Trophoblast cell (in vitro differentiated cells and primary cell): ENCODE data around the gene NRP2.

ENCODE experiments used
- DNase-seq, 2 donors: peaks; one replicate each; pipeline ENCODE4 v3.0.0-alpha.2; 2016
- H2AFZ ChIP-seq: 2 replicates; pipeline ENCODE4 v1.6.1; 2013; ENCODE audit warnings: low read length, moderate library complexity, mild to moderate bottlenecking; ENCODE audit not compliant: insufficient read depth, poor library complexity
- H2AK5ac ChIP-seq: 2 replicates; pipeline ENCODE4 v1.6.1; 2013; ENCODE audit warnings: mild to moderate bottlenecking, low read length
- H2BK120ac ChIP-seq: 2 replicates; pipeline ENCODE4 v1.6.1; 2013; ENCODE audit warnings: low read length, mild to moderate bottlenecking, moderate library complexity; ENCODE audit not compliant: insufficient read depth, poor library complexity
- H2BK12ac ChIP-seq: 2 replicates; pipeline ENCODE4 v1.6.1; 2013; ENCODE audit warnings: mild to moderate bottlenecking, low read length, moderate library complexity
- H2BK5ac ChIP-seq: 2 replicates; pipeline ENCODE4 v1.6.1; 2013; ENCODE audit warnings: low read length, low read depth, moderate library complexity, mild to moderate bottlenecking; ENCODE audit not compliant: poor library complexity
- H3K14ac ChIP-seq: 2 replicates; pipeline ENCODE4 v1.6.1; 2013; ENCODE audit warnings: mild to moderate bottlenecking, low read length
- H3K18ac ChIP-seq: 2 replicates; pipeline ENCODE4 v1.6.1; 2013; ENCODE audit warnings: mild to moderate bottlenecking, low read length
- H3K23ac ChIP-seq: 2 replicates; pipeline ENCODE4 v1.6.1; 2013; ENCODE audit warnings: low read length
- H3K27ac ChIP-seq: 2 replicates; pipeline ENCODE4 v1.5.1; 2013; ENCODE audit warnings: low read depth, mild to moderate bottlenecking, inconsistent platforms, low read length, moderate library complexity
- H3K27me3 ChIP-seq: 2 replicates; pipeline ENCODE4 v1.6.1; 2013; ENCODE audit warnings: inconsistent platforms, mild to moderate bottlenecking, low read length, moderate library complexity; ENCODE audit not compliant: insufficient read depth
- H3K36me3 ChIP-seq, 2 experiments: 1 replicate in 1 of 2; 2 replicates in 1 of 2; pipeline ENCODE4 v1.6.1; 2013; ENCODE audit warnings: low read length in 2 of 2, mild to moderate bottlenecking in 2 of 2, moderate library complexity in 1 of 2; ENCODE audit not compliant: insufficient read depth in 2 of 2, control insufficient read depth in 1 of 2
- H3K4ac ChIP-seq: 2 replicates; pipeline ENCODE4 v1.6.1; 2013; ENCODE audit warnings: low read depth, mild to moderate bottlenecking, low read length, moderate library complexity
- H3K4me1 ChIP-seq, 2 experiments: 1 replicate in 1 of 2; 2 replicates in 1 of 2; pipeline ENCODE4 v1.6.1; 2013; ENCODE audit warnings: low read length in 2 of 2, mild to moderate bottlenecking in 2 of 2, moderate library complexity in 1 of 2; ENCODE audit not compliant: insufficient read depth in 2 of 2, control insufficient read depth in 1 of 2
- H3K4me2 ChIP-seq: 2 replicates; pipeline ENCODE4 v1.6.1; 2013; ENCODE audit warnings: inconsistent platforms, mild to moderate bottlenecking, low read length, moderate library complexity
- H3K4me3 ChIP-seq: 2 replicates; pipeline ENCODE4 v1.5.1; 2013; ENCODE audit warnings: mild to moderate bottlenecking, low read depth, low read length, inconsistent platforms
- H3K79me1 ChIP-seq: one replicate; pipeline ENCODE4 v1.6.1; 2013; ENCODE audit warnings: low read length
- H3K79me2 ChIP-seq: 2 replicates; pipeline ENCODE4 v1.6.1; 2013; ENCODE audit warnings: low read length, mild to moderate bottlenecking; ENCODE audit not compliant: control insufficient read depth, insufficient read depth, poor library complexity
- H3K9ac ChIP-seq: 2 replicates; pipeline ENCODE4 v1.6.1; 2013; ENCODE audit warnings: mild to moderate bottlenecking, low read length
- H3K9me3 ChIP-seq: 2 replicates; pipeline ENCODE4 v1.6.1; 2013; ENCODE audit warnings: low read depth, mild to moderate bottlenecking, control low read depth, inconsistent platforms, low read length; ENCODE audit not compliant: insufficient read depth
- H4K12ac ChIP-seq: 2 replicates; pipeline ENCODE4 v1.6.1; 2013; ENCODE audit warnings: low read depth, mild to moderate bottlenecking, low read length, moderate library complexity
- H4K8ac ChIP-seq: 2 replicates; pipeline ENCODE4 v1.6.1; 2013; ENCODE audit warnings: low read depth, mild to moderate bottlenecking, low read length, moderate library complexity
- H4K91ac ChIP-seq: one replicate; pipeline ENCODE4 v1.6.1; 2013; ENCODE audit warnings: low read depth, mild to moderate bottlenecking, low read length, moderate library complexity
- WGBS: extraction: QIAGEN DNeasy Blood & Tissue Kit; methylation state at CpG from one replicate; pipeline ENCODE4 v1.1.7; 2013; ENCODE audit warnings: missing lambda C conversion rate; ENCODE audit not compliant: insufficient read length, insufficient coverage; ENCODE audit errors: extremely low coverage; 5-methylcytosine and 5-hydroxymethylcytosine counted together

NRP2 gene

GRCh38 chr2:205746420-205746785 lies 64.1 kb downstream of the NRP2 start:
- Histone ChIP-seq H3K27me3 (no peaks in the 10 kb centered on the region), H2AFZ (no peak overlapping the region), H3K4ac (no peak overlapping the region), H3K4me2 (no peak overlapping the region), H3K9me3 (peaks cover 1% of the 10 kb centered on the region), H3K4me1 (no peaks in the 10 kb centered on the region), H2AK5ac (no peak overlapping the region), H4K91ac (no peak overlapping the region), H4K12ac (no peak overlapping the region), H2BK5ac (no peak overlapping the region), H3K36me3 (peaks cover 32 to 49% of the 10 kb centered on the region in 2 experiments), H3K18ac (no peak overlapping the region), H3K14ac (no peak overlapping the region), H2BK120ac (no peak overlapping the region), H3K79me1 (no peaks in the 10 kb centered on the region), H3K9ac (no peak overlapping the region), H3K27ac (no peak overlapping the region), H2BK12ac (no peak overlapping the region), H4K8ac (no peak overlapping the region), H3K23ac (no peak overlapping the region), H3K4me3 (no peak overlapping the region), H3K79me2 (no peaks in the 10 kb centered on the region)
- no peak for DNase-seq
- WGBS = no CpG with 5 or more reads among the region's 7 CpGs

GRCh38 chr2:205747829-205748386 lies 65.6 kb downstream of the NRP2 start:
- no peaks in the 10 kb centered on the region for H3K4me1 ChIP-seq
- H4K12ac ChIP-seq = no peak overlapping the region
- H3K27me3 ChIP-seq = no peaks in the 10 kb centered on the region
- H3K79me2 ChIP-seq = no peaks in the 10 kb centered on the region
- H3K4me2 ChIP-seq = no peak overlapping the region
- H2AFZ ChIP-seq = no peak overlapping the region
- H2BK12ac ChIP-seq = no peak overlapping the region
- peaks cover 1% of the 10 kb centered on the region for H3K9me3 ChIP-seq
- no peak overlapping the region for H3K4me3 ChIP-seq
- peaks cover 40 to 43% of the 10 kb centered on the region in 2 experiments for H3K36me3 ChIP-seq
- no peak overlapping the region for H2AK5ac ChIP-seq
- no peak overlapping the region for H2BK120ac ChIP-seq
- no peak overlapping the region for H3K23ac ChIP-seq
- DNase-seq = no peak
- H2BK5ac ChIP-seq = no peak overlapping the region
- H4K91ac ChIP-seq = no peak overlapping the region
- H3K9ac ChIP-seq = no peak overlapping the region
- no peak overlapping the region for H3K14ac ChIP-seq
- no peak overlapping the region for H3K27ac ChIP-seq
- WGBS = no CpG with 5 or more reads among the region's 11 CpGs
- H3K18ac ChIP-seq = no peak overlapping the region
- H4K8ac ChIP-seq = no peak overlapping the region
- H3K79me1 ChIP-seq = no peaks in the 10 kb centered on the region
- no peak overlapping the region for H3K4ac ChIP-seq

GRCh38 chr2:205748639-205749038 lies 66.3 kb downstream of the NRP2 start:
- no peak overlapping the region for H3K14ac ChIP-seq
- no peak overlapping the region for H2BK120ac ChIP-seq
- H3K36me3 ChIP-seq = peaks cover 37 to 43% of the 10 kb centered on the region in 2 experiments
- H2AK5ac ChIP-seq = no peak overlapping the region
- H2BK12ac ChIP-seq = no peak overlapping the region
- H3K18ac ChIP-seq = no peak overlapping the region
- H2BK5ac ChIP-seq = no peak overlapping the region
- H3K79me1 ChIP-seq = no peaks in the 10 kb centered on the region
- H3K79me2 ChIP-seq = no peaks in the 10 kb centered on the region
- no peak overlapping the region for H3K4ac ChIP-seq
- H2AFZ ChIP-seq = no peak overlapping the region
- no peaks in the 10 kb centered on the region for H3K4me1 ChIP-seq
- H3K9ac ChIP-seq = no peak overlapping the region
- no peak overlapping the region for H4K91ac ChIP-seq
- H4K12ac ChIP-seq = no peak overlapping the region
- no peak overlapping the region for H3K27ac ChIP-seq
- H3K23ac ChIP-seq = no peak overlapping the region
- no peak for DNase-seq
- WGBS = no CpG with 5 or more reads among the region's 2 CpGs
- no peak overlapping the region for H3K4me2 ChIP-seq
- H3K9me3 ChIP-seq = peaks cover 1% of the 10 kb centered on the region
- no peaks in the 10 kb centered on the region for H3K27me3 ChIP-seq
- H4K8ac ChIP-seq = no peak overlapping the region
- H3K4me3 ChIP-seq = no peak overlapping the region

- no peak overlapping the region for H3K18ac ChIP-seq
- no peak overlapping the region for H2AK5ac ChIP-seq
- no peak overlapping the region for H4K12ac ChIP-seq
- no peak overlapping the region for H3K27ac ChIP-seq
- no peak overlapping the region for H3K23ac ChIP-seq
- WGBS = no CpG with 5 or more reads among the region's 6 CpGs
- H2BK12ac ChIP-seq = no peak overlapping the region
- peaks cover 1% of the 10 kb centered on the region for H3K9me3 ChIP-seq
- H3K79me2 ChIP-seq = no peaks in the 10 kb centered on the region
- no peak overlapping the region for H2BK5ac ChIP-seq
- H3K4ac ChIP-seq = no peak overlapping the region
- peaks cover 0 to under 1% of the 10 kb centered on the region in 2 experiments for H3K4me1 ChIP-seq
- H2BK120ac ChIP-seq = no peak overlapping the region
- H3K4me3 ChIP-seq = no peak overlapping the region
- no peak overlapping the region for H3K9ac ChIP-seq
- no peaks in the 10 kb centered on the region for H3K79me1 ChIP-seq
- no peak overlapping the region for H4K8ac ChIP-seq
- DNase-seq = no peak
- no peak overlapping the region for H4K91ac ChIP-seq
- no peak overlapping the region for H3K14ac ChIP-seq
- no peak overlapping the region for H2AFZ ChIP-seq
- H3K27me3 ChIP-seq = no peaks in the 10 kb centered on the region
- H3K36me3 ChIP-seq = peaks cover 38 to 43% of the 10 kb centered on the region in 2 experiments
- no peak overlapping the region for H3K4me2 ChIP-seq
Measured at GRCh38 chr2:205749078-205749477, 66.8 kb downstream of the NRP2 start.
